HEK293 (cell line): Measurements from ENCODE around the gene SHTN1.

Experiments
- CTCF ChIA-PET: fragments of 350-600 bp; formaldehyde crosslinking; extraction: SDS; loops from one replicate; lab custom pipeline; 2021; ENCODE audit warnings: antibody characterized with exemption; lab: Yijun Ruan, JAX
- POLR2A ChIA-PET: fragments of 300-600 bp; formaldehyde crosslinking; extraction: SDS; loops from one replicate; lab custom pipeline; 2020; ENCODE audit warnings: antibody characterized with exemption, inconsistent platforms; lab: Yijun Ruan, JAX
- H3K27ac ChIP-seq: fragments of 200-500 bp; sonication (Bioruptor generic); 2 replicates; pipeline ENCODE4 v1.5.1; 2014; ENCODE audit warnings: low read depth, low read length, control low read depth, inconsistent platforms; ENCODE audit errors: extremely low read depth
- H3K36me3 ChIP-seq, 2 experiments: fragments of 200-500 bp in 1 of 2; sonication (Bioruptor generic) in 1 of 2; 1 replicate in 1 of 2; 2 replicates in 1 of 2; pipeline ENCODE4 v1.5.1; 2014 to 2017; ENCODE audit warnings: inconsistent platforms in 2 of 2, low read length in 2 of 2; ENCODE audit not compliant: control insufficient read depth in 2 of 2, insufficient read depth in 1 of 2
- H3K4me1 ChIP-seq: fragments of 200-500 bp; sonication (Bioruptor generic); 2 replicates; pipeline ENCODE4 v1.5.1; 2014; ENCODE audit warnings: mild to moderate bottlenecking, low read length, inconsistent platforms; ENCODE audit not compliant: control insufficient read depth, insufficient read depth
- H3K4me3 ChIP-seq: 2 replicates; pipeline ENCODE4 v1.5.1; 2011; ENCODE audit warnings: low read depth, mild to moderate bottlenecking, control low read depth, low read length, moderate library complexity
- H3K9me3 ChIP-seq: fragments of 200-500 bp; sonication (Bioruptor generic); 2 replicates; pipeline ENCODE4 v1.5.1; 2014; ENCODE audit warnings: low read depth, low read length, inconsistent platforms; ENCODE audit not compliant: control insufficient read depth, insufficient read depth
- EGR2 ChIP-seq: fragments of 450-650 bp; formaldehyde crosslinking; IDR thresholded peaks from 2 replicates; pipeline ENCODE4 v1.5.1; 2016; ENCODE audit warnings: low read depth, missing biosample characterization, missing genetic modification characterization
- KLF7 ChIP-seq: fragments of 450-650 bp; formaldehyde crosslinking; IDR thresholded peaks from 2 replicates; pipeline ENCODE4 v1.5.1; 2016; ENCODE audit warnings: missing biosample characterization, missing genetic modification characterization, borderline replicate concordance
- MEIS1 ChIP-seq: sonication (generic); formaldehyde crosslinking; IDR thresholded peaks from 2 replicates; pipeline ENCODE4 v1.8.1; 2022; ENCODE audit warnings: missing genetic modification reagents, mild to moderate bottlenecking, borderline replicate concordance
- PRDM1 ChIP-seq: fragments of 450-650 bp; formaldehyde crosslinking; IDR thresholded peaks from 2 replicates; pipeline ENCODE4; 2016; ENCODE audit warnings: missing biosample characterization, missing genetic modification characterization
- SCRT2 ChIP-seq: fragments of 450-650 bp; formaldehyde crosslinking; IDR thresholded peaks from 2 replicates; pipeline ENCODE4 v1.5.1; 2016; ENCODE audit warnings: missing biosample characterization, missing genetic modification characterization
- TCF7L2 ChIP-seq: IDR thresholded peaks from 2 replicates; pipeline ENCODE4 v1.6.1; 2011; ENCODE audit warnings: low read depth, mild to moderate bottlenecking, inconsistent platforms, low read length, moderate library complexity, borderline replicate concordance
- TSHZ1 ChIP-seq: fragments of 450-650 bp; formaldehyde crosslinking; IDR thresholded peaks from 2 replicates; pipeline ENCODE4 v1.5.1; 2016; ENCODE audit warnings: missing biosample characterization, missing genetic modification characterization, borderline replicate concordance
- YY1 ChIP-seq: fragments of 450-650 bp; formaldehyde crosslinking; IDR thresholded peaks from 2 replicates; pipeline ENCODE4 v1.5.1; 2018; ENCODE audit warnings: missing biosample characterization, missing genetic modification characterization
- ZBTB20 ChIP-seq: fragments of 450-650 bp; formaldehyde crosslinking; IDR thresholded peaks from 2 replicates; pipeline ENCODE4 v1.5.1; 2016; ENCODE audit warnings: missing biosample characterization, missing genetic modification characterization
- ZFHX2 ChIP-seq: fragments of 450-650 bp; formaldehyde crosslinking; conservative IDR thresholded peaks from 2 replicates; pipeline ENCODE4 v1.5.1; 2016; ENCODE audit warnings: missing biosample characterization, missing genetic modification characterization
- ZNF10 ChIP-seq: fragments of 450-650 bp; formaldehyde crosslinking; IDR thresholded peaks from 2 replicates; pipeline ENCODE4 v1.5.1; 2017; ENCODE audit warnings: missing biosample characterization, missing genetic modification characterization
- ZNF133 ChIP-seq: fragments of 450-650 bp; formaldehyde crosslinking; IDR thresholded peaks from 2 replicates; pipeline ENCODE4 v1.5.1; 2016; ENCODE audit warnings: missing biosample characterization, missing genetic modification characterization
- ZNF146 ChIP-seq: fragments of 450-650 bp; formaldehyde crosslinking; IDR thresholded peaks from 2 replicates; pipeline ENCODE4 v1.5.1; 2016; ENCODE audit warnings: missing biosample characterization, missing genetic modification characterization
- ZNF157 ChIP-seq: fragments of 450-650 bp; formaldehyde crosslinking; IDR thresholded peaks from 2 replicates; pipeline ENCODE4 v1.5.1; 2016; ENCODE audit warnings: missing biosample characterization, missing genetic modification characterization
- ZNF202 ChIP-seq: fragments of 450-650 bp; formaldehyde crosslinking; IDR thresholded peaks from 2 replicates; pipeline ENCODE4 v1.5.1; 2016; ENCODE audit warnings: missing biosample characterization, missing genetic modification characterization, borderline replicate concordance
- ZNF292 ChIP-seq: fragments of 450-650 bp; formaldehyde crosslinking; IDR thresholded peaks from 2 replicates; pipeline ENCODE4 v1.5.1; 2016; ENCODE audit warnings: low read depth, missing biosample characterization, missing genetic modification characterization, borderline replicate concordance
- ZNF302 ChIP-seq: fragments of 450-650 bp; formaldehyde crosslinking; IDR thresholded peaks from 2 replicates; pipeline ENCODE4 v1.5.1; 2016; ENCODE audit warnings: missing biosample characterization, missing genetic modification characterization, low read depth
- ZNF354C ChIP-seq: fragments of 450-650 bp; formaldehyde crosslinking; IDR thresholded peaks from 2 replicates; pipeline ENCODE4 v1.5.1; 2016; ENCODE audit warnings: missing biosample characterization, missing genetic modification characterization, low read depth, borderline replicate concordance
- ZNF362 ChIP-seq: fragments of 450-650 bp; formaldehyde crosslinking; IDR thresholded peaks from 2 replicates; pipeline ENCODE4 v1.5.1; 2016; ENCODE audit warnings: missing biosample characterization, missing genetic modification characterization
- ZNF449 ChIP-seq: fragments of 450-650 bp; formaldehyde crosslinking; IDR thresholded peaks from 2 replicates; pipeline ENCODE4 v1.5.1; 2017; ENCODE audit warnings: missing biosample characterization, mild to moderate bottlenecking, missing genetic modification characterization, moderate library complexity
- ZNF548 ChIP-seq: fragments of 450-650 bp; formaldehyde crosslinking; IDR thresholded peaks from 2 replicates; pipeline ENCODE4 v1.5.1; 2016; ENCODE audit warnings: missing biosample characterization, missing genetic modification characterization
- ZNF561 ChIP-seq: fragments of 450-650 bp; IDR thresholded peaks from 2 replicates; pipeline ENCODE4 v1.5.1; 2018; ENCODE audit warnings: missing biosample characterization, missing genetic modification characterization, borderline replicate concordance
- ZNF600 ChIP-seq: fragments of 450-650 bp; formaldehyde crosslinking; IDR thresholded peaks from 2 replicates; pipeline ENCODE4 v1.5.1; 2016; ENCODE audit warnings: missing biosample characterization, missing genetic modification characterization
- ZNF677 ChIP-seq: fragments of 450-650 bp; IDR thresholded peaks from 2 replicates; pipeline ENCODE4 v1.5.0; 2018; ENCODE audit warnings: missing biosample characterization, mild to moderate bottlenecking, missing genetic modification characterization, moderate library complexity
- ZNF707 ChIP-seq: fragments of 450-650 bp; formaldehyde crosslinking; IDR thresholded peaks from 2 replicates; pipeline ENCODE4 v1.5.1; 2016; ENCODE audit warnings: missing biosample characterization, missing genetic modification characterization
- ZNF785 ChIP-seq: fragments of 450-650 bp; formaldehyde crosslinking; IDR thresholded peaks from 2 replicates; pipeline ENCODE4 v1.5.1; 2016; ENCODE audit warnings: missing biosample characterization, missing genetic modification characterization
- ZSCAN30 ChIP-seq: fragments of 450-650 bp; IDR thresholded peaks from 2 replicates; pipeline ENCODE4 v1.5.1; 2018; ENCODE audit warnings: missing biosample characterization, mild to moderate bottlenecking, missing genetic modification characterization, moderate library complexity

SHTN1 gene

GRCh38 chr10:116988311-116988710 lies 16.7 kb downstream of the SHTN1 start (continued):
- no peak for TF ChIP-seq ZNF362 (tag by site-specific recombination)
- no peak for TF ChIP-seq TSHZ1 (tag by site-specific recombination)
- TF ChIP-seq ZNF707, result no peak
- no peak for TF ChIP-seq ZNF561

GRCh38 chr10:116985611-116986010 lies 19.4 kb downstream of the SHTN1 start:
- CTCF ChIA-PET, result no interaction called here
- POLR2A ChIA-PET, result no interaction called here
- no peak for TF ChIP-seq SCRT2 (tag by site-specific recombination)
- TF ChIP-seq ZNF354C (tag by site-specific recombination), result no peak
- no peak for TF ChIP-seq KLF7
- no peak for TF ChIP-seq ZBTB20 (tag by site-specific recombination)
- no peak for TF ChIP-seq ZNF677 (tag by site-specific recombination)
- no peak for TF ChIP-seq ZNF202 (tag by site-specific recombination)
- no peak for TF ChIP-seq ZNF292 (tag by site-specific recombination)
- no peak for TF ChIP-seq ZNF449 (tag by site-specific recombination)
- TF ChIP-seq, all 188 proteins: peak for 0
- peaks cover 0 to 6% of the 10 kb centered on the region in 2 experiments; a peak in 1 of 3 replicates for H3K36me3 ChIP-seq
- no peak overlapping the region for H3K4me3 ChIP-seq
- H3K4me1 ChIP-seq, result peaks cover 7% of the 10 kb centered on the region; the same call in 1 of the 2 replicates
- H3K9me3 ChIP-seq, result no peaks in the 10 kb centered on the region
- no peak overlapping the region for H3K27ac ChIP-seq

GRCh38 chr10:116984202-116984990 lies 20.6 kb downstream of the SHTN1 start:
- POLR2A ChIA-PET, result interaction anchor here (1.2 kb wide), 1 partner anchor 10 kb away, joined by 3 read pairs; no protein-coding TSS in a partner anchor
- CTCF ChIA-PET, result interaction anchor here (0.6 to 1.1 kb wide), 4 partner anchors 19 to 362 kb away, joined by 3 read pairs; no protein-coding TSS in a partner anchor
- Histone ChIP-seq H3K9me3 (no peaks in the 10 kb centered on the region), H3K36me3 (peaks cover 0 to 6% of the 10 kb centered on the region in 2 experiments; a peak in 1 of 3 replicates), H3K27ac (no peak overlapping the region), H3K4me1 (peaks cover 7% of the 10 kb centered on the region; the same call in 1 of the 2 replicates), H3K4me3 (no peak overlapping the region)
- TF ChIP-seq ZNF157 (tag by site-specific recombination) (no peak), TCF7L2 (peak; percentile 50; the same call in 1 of the 2 replicates), ZNF146 (tag by site-specific recombination) (no peak), ZFHX2 (tag by site-specific recombination) (peak; percentile 83), PRDM1 (tag by site-specific recombination) (peak; percentile 60; the same call in 1 of the 2 replicates), ZNF548 (tag by site-specific recombination) (no peak), ZNF600 (no peak), ZNF302 (no peak), MEIS1 (CRISPR knock-in tag) (no peak), YY1 (no peak), ZNF10 (tag by site-specific recombination) (no peak), ZNF133 (no peak), EGR2 (peak; percentile 90), ZNF785 (tag by site-specific recombination) (no peak), ZSCAN30 (no peak)
